GM21825 (cell line): ENCODE results near the gene ZNF385C.
A peak's percentile ranks its signal among the peaks of the same experiment; 100 is the strongest.
"Not testable (repeated sequence)": the region's sequence is repeated elsewhere in the genome, so short reads cannot be mapped to it uniquely, and the experiment has no call there.

ENCODE experiments used
- ATAC-seq: cut with Tn5 transposase; IDR thresholded peaks from one replicate; pipeline ENCODE4 v1.9.1; 2021; ENCODE audit warnings: mild to moderate bottlenecking, moderate library complexity; ENCODE audit not compliant: unreplicated experiment

The ZNF385C gene, protein sequence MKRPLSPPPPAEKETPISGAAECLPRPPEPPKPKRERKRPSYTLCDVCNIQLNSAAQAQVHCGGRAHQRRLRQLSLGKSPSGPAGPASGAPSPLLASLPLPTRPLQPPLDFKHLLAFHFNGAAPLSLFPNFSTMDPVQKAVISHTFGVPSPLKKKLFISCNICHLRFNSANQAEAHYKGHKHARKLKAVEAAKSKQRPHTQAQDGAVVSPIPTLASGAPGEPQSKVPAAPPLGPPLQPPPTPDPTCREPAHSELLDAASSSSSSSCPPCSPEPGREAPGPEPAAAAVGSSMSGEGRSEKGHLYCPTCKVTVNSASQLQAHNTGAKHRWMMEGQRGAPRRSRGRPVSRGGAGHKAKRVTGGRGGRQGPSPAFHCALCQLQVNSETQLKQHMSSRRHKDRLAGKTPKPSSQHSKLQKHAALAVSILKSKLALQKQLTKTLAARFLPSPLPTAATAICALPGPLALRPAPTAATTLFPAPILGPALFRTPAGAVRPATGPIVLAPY

GRCh38 chr17:42097691-42098631, at the start of gene ZNF385C:
Gene ZNF385C, minus strand, starts transcription at chr17:42098473. Its CDS starts 35,417 bp downstream, at chr17:42063056.
- ATAC-seq = no peak

GRCh38 chr17:42146911-42147607, 48.8 kb upstream of the ZNF385C start:
- ATAC-seq = no peak

DNA sequence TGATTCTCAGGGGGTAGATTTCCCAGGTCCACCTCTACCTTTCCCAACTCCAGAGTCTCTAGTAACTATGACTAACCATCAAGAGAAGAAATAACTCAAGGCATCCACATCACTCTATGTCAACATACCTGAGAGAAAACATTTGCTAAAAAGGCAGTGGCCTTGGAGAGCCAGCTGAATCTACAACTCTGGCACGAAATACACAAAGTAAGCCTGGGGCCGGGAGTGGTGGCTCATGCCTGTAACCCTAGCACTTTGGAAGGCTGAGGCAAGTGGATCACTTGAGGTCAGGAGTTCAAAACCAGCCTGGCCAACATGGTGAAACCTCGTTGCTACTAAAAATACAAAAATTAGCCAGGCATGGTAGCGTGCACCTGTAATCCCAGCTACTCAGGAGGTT, 44.9 kb upstream of the ZNF385C start:
- not testable (repeated sequence) for ATAC-seq

- ATAC-seq = no peak
Measured at GRCh38 chr17:42142371-42142896, 44.2 kb upstream of the ZNF385C start.

GRCh38 chr17:42141382-42141781, 43.1 kb upstream of the ZNF385C start:
- no peak for ATAC-seq

DNA sequence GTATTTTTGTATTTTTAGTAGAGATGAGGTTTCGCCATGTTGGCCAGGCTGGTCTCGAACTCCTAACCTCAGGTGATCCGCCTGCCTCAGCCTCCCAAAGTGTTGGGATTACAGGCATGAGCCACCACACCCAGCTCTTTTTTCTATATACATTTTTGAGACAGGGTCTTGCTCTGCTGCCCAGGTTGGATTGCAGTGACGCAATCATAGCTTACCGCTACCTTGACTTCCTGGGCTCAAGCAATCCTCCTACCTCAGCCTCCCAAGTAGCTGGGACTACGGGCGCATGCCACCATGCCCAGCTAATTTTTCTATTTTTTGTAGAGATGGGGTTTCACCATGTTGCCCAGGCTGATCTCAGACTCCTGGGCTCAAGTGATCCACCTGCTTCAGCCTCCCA, 42.4 kb upstream of the ZNF385C start:
- not testable (repeated sequence) for ATAC-seq

GRCh38 chr17:42138749-42139492, 40.6 kb upstream of the ZNF385C start:
- ATAC-seq = no peak

GRCh38 chr17:42136654-42137051, 38.4 kb upstream of the ZNF385C start:
- ATAC-seq = no peak

- ATAC-seq = no peak
Measured at GRCh38 chr17:42135664-42136653, 37.7 kb upstream of the ZNF385C start.

DNA sequence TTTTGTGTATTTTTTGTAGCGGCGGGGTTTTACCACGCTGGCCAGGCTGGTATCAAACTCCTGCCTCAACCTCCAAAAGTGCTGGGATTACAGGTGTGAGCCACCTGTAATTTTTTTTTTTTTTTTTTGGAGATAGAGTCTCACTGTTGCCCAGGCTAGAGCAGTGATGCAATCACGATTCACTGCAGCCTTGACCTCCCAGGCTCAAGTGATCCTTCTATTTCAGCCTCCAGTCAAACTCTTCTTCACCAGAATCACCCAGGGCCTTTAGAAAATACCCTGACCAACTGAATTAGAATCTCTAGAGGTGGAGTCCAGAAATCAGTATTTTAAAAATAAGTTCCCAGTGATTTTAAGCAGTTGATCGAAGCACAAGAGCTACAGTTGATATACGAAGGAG, 36.9 kb upstream of the ZNF385C start:
- no peak for ATAC-seq

- peak; percentile 44 for ATAC-seq
Measured at GRCh38 chr17:42133461-42134041, 35.3 kb upstream of the ZNF385C start.

DNA sequence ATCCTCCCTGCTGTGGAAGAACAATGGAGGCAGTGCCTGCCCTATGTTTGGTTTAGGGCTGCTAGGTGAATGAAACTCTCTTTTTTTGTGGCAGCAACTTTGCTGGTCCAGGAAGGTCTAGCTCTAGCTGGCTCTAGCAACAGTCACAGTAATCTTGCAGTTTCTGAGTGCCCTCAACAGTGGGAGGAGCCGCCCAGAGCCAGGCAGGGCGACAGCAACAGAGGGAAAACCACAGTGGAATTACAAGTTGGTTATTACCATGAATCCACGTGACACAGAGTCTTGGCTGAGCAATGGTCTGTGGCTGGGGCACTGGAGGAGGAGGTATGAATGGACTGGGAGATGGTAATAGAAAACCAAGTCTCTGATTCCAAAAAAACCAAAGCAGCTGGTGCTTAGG, 34.7 kb upstream of the ZNF385C start:
- ATAC-seq = peak; percentile 37

GRCh38 chr17:42131981-42132432, 33.7 kb upstream of the ZNF385C start:
- ATAC-seq = no peak

DNA sequence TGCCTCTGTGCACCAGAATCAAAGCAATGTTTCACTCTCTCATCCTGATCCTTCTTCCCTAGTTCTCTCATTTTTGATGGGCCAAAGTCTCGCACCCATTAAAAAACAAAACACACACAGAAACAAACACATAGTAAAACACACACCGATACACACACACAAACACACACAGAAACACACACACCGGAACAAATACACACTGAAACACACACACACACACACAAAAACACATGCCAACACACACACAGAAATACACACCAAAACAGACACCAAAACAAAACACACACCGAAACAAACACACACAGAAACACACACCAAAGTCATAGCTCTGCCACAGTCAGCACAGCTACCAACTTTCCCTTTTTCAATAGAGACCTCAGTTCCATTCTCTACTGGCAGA, 33.0 kb upstream of the ZNF385C start:
- ATAC-seq = no peak

GRCh38 chr17:42130310-42130936, 32.1 kb upstream of the ZNF385C start:
- no peak for ATAC-seq

DNA sequence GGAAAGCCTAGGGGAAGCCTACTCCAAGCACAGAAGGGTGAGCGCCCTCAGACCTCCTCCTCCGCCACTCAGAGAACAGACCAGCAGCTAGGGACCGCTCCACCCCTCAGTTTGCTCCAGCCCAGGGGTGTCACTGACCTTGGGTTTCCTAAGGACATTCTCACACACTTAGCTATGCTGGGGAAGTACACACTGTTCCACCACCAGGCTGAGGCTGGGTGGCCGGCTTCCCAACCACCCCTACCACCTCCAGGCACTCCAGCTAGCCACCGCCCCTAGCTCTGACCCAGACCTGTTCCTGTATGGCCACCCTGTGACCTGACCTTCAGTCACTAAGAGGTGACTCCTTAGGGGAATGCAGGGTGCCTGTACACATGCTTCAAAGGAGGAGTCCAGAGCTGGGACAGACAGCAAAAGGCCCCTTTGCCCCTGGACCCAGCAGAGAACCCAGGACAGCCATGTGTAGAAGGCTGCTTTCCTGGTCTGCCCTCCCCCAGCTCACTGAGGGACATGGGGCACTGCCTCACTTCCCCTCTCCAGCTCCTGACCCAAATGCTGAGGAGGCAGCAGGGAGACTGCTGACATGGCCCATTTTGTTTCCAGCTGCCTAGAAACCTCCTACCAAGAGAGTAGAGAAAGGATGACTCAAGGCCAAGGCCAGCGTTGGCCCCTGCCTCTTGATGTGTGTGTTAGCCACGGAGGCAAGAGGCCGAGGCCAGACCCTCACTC, 31.0 kb upstream of the ZNF385C start:
- no peak for ATAC-seq

DNA sequence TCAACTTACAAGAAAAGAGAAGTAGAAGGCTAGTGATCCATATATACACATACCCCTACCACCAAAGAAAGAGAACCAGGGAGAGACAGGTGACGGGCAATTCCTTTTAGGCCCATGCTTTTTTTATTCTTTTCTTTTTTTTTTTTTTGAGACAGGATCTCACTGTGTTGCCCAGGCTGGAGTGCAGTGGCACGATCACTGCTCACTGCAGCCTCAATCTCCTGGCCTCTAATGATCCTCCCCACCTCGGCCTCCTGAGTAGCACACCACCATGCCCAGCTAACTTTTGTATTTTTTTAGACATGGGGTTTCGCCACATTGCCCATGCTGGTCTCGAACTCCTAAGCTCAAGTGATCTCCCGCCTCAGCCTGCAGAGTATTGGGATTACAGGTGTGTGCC, 29.1 kb upstream of the ZNF385C start:
- ATAC-seq = no peak
